HG02763 (cell line): ENCODE data around the gene EGLN2.
"Not testable (repeated sequence)": the region's sequence is repeated elsewhere in the genome, so short reads cannot be mapped to it uniquely, and the experiment has no call there.

ENCODE experiments used
- ATAC-seq: cut with Tn5 transposase; IDR thresholded peaks from one replicate; pipeline ENCODE4 v1.9.1; 2021; ENCODE audit warnings: mild to moderate bottlenecking, moderate library complexity; ENCODE audit not compliant: unreplicated experiment

The EGLN2 gene

GRCh38 chr19:40838477-40838876, 39.5 kb downstream of the EGLN2 start:
- ATAC-seq, result not testable (repeated sequence)

- not testable (repeated sequence) for ATAC-seq
Observed at GRCh38 chr19:40842012-40842411, 43.0 kb downstream of the EGLN2 start.

GRCh38 chr19:40842997-40843652, 44.1 kb downstream of the EGLN2 start:
- ATAC-seq, result not testable (repeated sequence)

GRCh38 chr19:40843653-40844052, 44.7 kb downstream of the EGLN2 start:
- ATAC-seq, result not testable (repeated sequence)

- not testable (repeated sequence) for ATAC-seq
Observed at GRCh38 chr19:40846722-40847121, 47.7 kb downstream of the EGLN2 start.

GRCh38 chr19:40850277-40850676, 51.3 kb downstream of the EGLN2 start, which contains the start of gene CYP2A6:
Gene CYP2A6 (minus strand): TSS chr19:40850447. CDS start chr19:40850426, 21 bp downstream.
- ATAC-seq, result not testable (repeated sequence)

- ATAC-seq, result not testable (repeated sequence)
Observed at GRCh38 chr19:40852467-40853152, 53.6 kb downstream of the EGLN2 start.
